K562 (cell line): Measurements from ENCODE around the gene FHL5. TPM values are rescaled to one million over a fixed set of nuclear protein-coding genes. Genes with fewer than 3 reads are reported as not detected.

ENCODE experiments used
- E2F8 ChIP-seq: fragments of 450-650 bp; IDR thresholded peaks from 2 replicates; pipeline ENCODE4 v1.7.1; 2018; ENCODE audit warnings: mild to moderate bottlenecking, low read depth; ENCODE audit not compliant: partially characterized antibody
- ESRRA ChIP-seq: fragments of 450-650 bp; IDR thresholded peaks from 2 replicates; pipeline ENCODE4 v1.6.1; 2014; ENCODE audit warnings: low read depth, mild to moderate bottlenecking, moderate library complexity, borderline replicate concordance
- EZH2 ChIP-seq: IDR thresholded peaks from 2 replicates; pipeline ENCODE4 v1.6.1; 2012; ENCODE audit warnings: low read depth, mild to moderate bottlenecking, inconsistent platforms, low read length, borderline replicate concordance
- FOXJ3 ChIP-seq: sonication (generic); formaldehyde crosslinking; IDR thresholded peaks from 2 replicates; pipeline ENCODE4 v1.4.0; 2020; ENCODE audit warnings: mild to moderate bottlenecking, missing genetic modification reagents
- KAT2B ChIP-seq: IDR thresholded peaks from one replicate; pipeline ENCODE4 v1.6.1; 2012; ENCODE audit warnings: low read depth, mild to moderate bottlenecking, control low read depth, inconsistent platforms, low read length, moderate library complexity
- MAFF ChIP-seq: IDR thresholded peaks from 2 replicates; pipeline ENCODE4 v1.6.1; 2012; ENCODE audit warnings: low read length, improper control_type of control experiment
- MIER1 ChIP-seq: fragments of 450-650 bp; IDR thresholded peaks from 2 replicates; pipeline ENCODE4 v1.6.1; 2016; ENCODE audit warnings: antibody characterized with exemption, mild to moderate bottlenecking, low read depth
- MTA1 ChIP-seq: fragments of 450-650 bp; IDR thresholded peaks from 2 replicates; pipeline ENCODE4 v1.6.1; 2017; ENCODE audit warnings: borderline replicate concordance
- NR0B1 ChIP-seq: fragments of 450-650 bp; IDR thresholded peaks from one replicate; pipeline ENCODE4 v1.6.1; 2018; ENCODE audit warnings: mild to moderate bottlenecking, moderate library complexity; ENCODE audit not compliant: partially characterized antibody
- NR1H2 ChIP-seq: sonication (generic); formaldehyde crosslinking; IDR thresholded peaks from 2 replicates; pipeline ENCODE4 v1.4.0; 2020; ENCODE audit warnings: mild to moderate bottlenecking, missing genetic modification reagents
- NR2C1 ChIP-seq, 2 experiments: fragments of 450-650 bp; IDR thresholded peaks; 2 replicates each; pipeline ENCODE4 v1.6.1; 2017; ENCODE audit warnings: mild to moderate bottlenecking in 2 of 2, antibody characterized with exemption in 1 of 2, inconsistent platforms in 1 of 2, missing compliant biosample characterization in 1 of 2, missing genetic modification characterization in 1 of 2
- STAT6 ChIP-seq: sonication (generic); formaldehyde crosslinking; IDR thresholded peaks from 2 replicates; pipeline ENCODE4 v1.8.1; 2023; ENCODE audit warnings: mild to moderate bottlenecking, missing genetic modification reagents
- ZBED1 ChIP-seq: IDR thresholded peaks from 2 replicates; pipeline ENCODE4 v1.6.1; 2014
- polyA plus RNA-seq, 8 experiments: library from polyadenylated mRNA; depleted of rRNA in 4 of 8; stranded (reverse) in 5 of 8; unstranded in 3 of 8; fragments of >200 nt; fragmentation: Nextera tagmentation in 2 of 8; fragmentation: Illumina TruSeq in 1 of 8; extraction: Ambion mirVana in 2 of 8; extraction: Trizol in 1 of 8; gene quantifications; 2 replicates each; pipeline versions ENCODE4 v1.2.1 to v1.2.3, GENCODE V29; 2011 to 2014; ENCODE audit warnings: inconsistent platforms in 1 of 8, missing spikeins in 1 of 8
- total RNA-seq, 7 experiments: library from RNA; depleted of rRNA in 6 of 7; stranded (reverse); fragments of >200 nt in 6 of 7; fragmentation: Illumina TruSeq in 2 of 7; extraction: Trizol in 2 of 7; gene quantifications; 2 replicates each; pipeline versions ENCODE4 v1.2.1 to v1.2.3, GENCODE V29; 2011 to 2021; ENCODE audit warnings: low replicate concordance in 1 of 7
- TF ChIP-seq, protein P1 (sequence below): fragments of 250-450 bp; sonication (Bioruptor Pico); IDR thresholded peaks from 2 replicates; pipeline ENCODE4 v1.4.0; 2020; ENCODE audit warnings: mild to moderate bottlenecking
- TF ChIP-seq, protein P2 (sequence below): sonication (generic); formaldehyde crosslinking; IDR thresholded peaks from 2 replicates; pipeline ENCODE4 v1.8.1; 2022; ENCODE audit warnings: missing genetic modification reagents

Gene FHL5
- total and polyA plus RNA-seq, 9 of the 15 experiments (the other 6 are each of a cell fraction or from before 2014, with no cell fraction given) = not detected

GRCh38 chr6:96521644-96522464 is 41.1 kb upstream of the FHL5 start, which contains the start of gene UFL1 (continued):
- TF ChIP-seq ESRRA (peak; percentile 62), EZH2 (no peak), ZBED1 (no peak), MIER1 (0 out of 2 replicates have a peak, but pooled peaks have one; percentile 22), MTA1 (peak; percentile 86; the same call in 1 of the 2 replicates), NR0B1 (no peak), MAFF (no peak), NR1H2 (CRISPR knock-in tag) (0 out of 2 replicates have a peak, but pooled peaks have one; percentile 85), NR2C1 (IDR thresholded peaks at IDR 0.05) (peak; percentile 62; the same call in 1 of the 2 replicates), NR2C1 (tag; IDR thresholded peaks at IDR 0.05) (no peak), STAT6 (no peak; the same call in 1 of the 2 replicates), KAT2B (no peak), FOXJ3 (CRISPR knock-in tag) (no peak), E2F8 (no peak)
- TF ChIP-seq, protein P1, sequence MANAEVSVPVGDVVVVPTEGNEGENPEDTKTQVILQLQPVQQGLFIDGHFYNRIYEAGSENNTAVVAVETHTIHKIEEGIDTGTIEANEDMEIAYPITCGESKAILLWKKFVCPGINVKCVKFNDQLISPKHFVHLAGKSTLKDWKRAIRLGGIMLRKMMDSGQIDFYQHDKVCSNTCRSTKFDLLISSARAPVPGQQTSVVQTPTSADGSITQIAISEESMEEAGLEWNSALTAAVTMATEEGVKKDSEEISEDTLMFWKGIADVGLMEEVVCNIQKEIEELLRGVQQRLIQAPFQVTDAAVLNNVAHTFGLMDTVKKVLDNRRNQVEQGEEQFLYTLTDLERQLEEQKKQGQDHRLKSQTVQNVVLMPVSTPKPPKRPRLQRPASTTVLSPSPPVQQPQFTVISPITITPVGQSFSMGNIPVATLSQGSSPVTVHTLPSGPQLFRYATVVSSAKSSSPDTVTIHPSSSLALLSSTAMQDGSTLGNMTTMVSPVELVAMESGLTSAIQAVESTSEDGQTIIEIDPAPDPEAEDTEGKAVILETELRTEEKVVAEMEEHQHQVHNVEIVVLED (CRISPR knock-in tag) = peak; percentile 89
- TF ChIP-seq, protein P2, sequence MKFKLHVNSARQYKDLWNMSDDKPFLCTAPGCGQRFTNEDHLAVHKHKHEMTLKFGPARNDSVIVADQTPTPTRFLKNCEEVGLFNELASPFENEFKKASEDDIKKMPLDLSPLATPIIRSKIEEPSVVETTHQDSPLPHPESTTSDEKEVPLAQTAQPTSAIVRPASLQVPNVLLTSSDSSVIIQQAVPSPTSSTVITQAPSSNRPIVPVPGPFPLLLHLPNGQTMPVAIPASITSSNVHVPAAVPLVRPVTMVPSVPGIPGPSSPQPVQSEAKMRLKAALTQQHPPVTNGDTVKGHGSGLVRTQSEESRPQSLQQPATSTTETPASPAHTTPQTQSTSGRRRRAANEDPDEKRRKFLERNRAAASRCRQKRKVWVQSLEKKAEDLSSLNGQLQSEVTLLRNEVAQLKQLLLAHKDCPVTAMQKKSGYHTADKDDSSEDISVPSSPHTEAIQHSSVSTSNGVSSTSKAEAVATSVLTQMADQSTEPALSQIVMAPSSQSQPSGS (CRISPR knock-in tag) = no peak
